Measurements from ENCODE around the gene COX17.

DNA sequence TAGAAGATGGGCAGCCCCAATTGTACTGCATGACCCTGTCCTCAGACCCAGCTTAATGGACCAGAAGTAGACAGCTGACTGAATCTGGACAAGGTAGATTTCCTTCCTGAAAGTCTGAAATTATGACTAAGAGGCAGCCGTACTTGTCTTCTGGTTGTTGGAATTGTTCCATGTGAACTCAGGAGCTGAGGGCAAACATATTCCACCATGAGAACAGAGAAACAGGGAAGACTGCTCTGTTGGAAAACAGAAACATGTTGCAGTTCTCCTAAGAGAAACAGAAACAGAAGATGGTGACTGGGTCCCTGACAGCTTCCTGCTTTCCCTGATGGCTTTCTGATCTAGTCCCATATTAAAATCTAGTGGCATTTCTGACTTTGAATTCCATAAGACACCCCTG, 41.0 kb downstream of the COX17 start:
- TF ChIP-seq, protein P1, sequence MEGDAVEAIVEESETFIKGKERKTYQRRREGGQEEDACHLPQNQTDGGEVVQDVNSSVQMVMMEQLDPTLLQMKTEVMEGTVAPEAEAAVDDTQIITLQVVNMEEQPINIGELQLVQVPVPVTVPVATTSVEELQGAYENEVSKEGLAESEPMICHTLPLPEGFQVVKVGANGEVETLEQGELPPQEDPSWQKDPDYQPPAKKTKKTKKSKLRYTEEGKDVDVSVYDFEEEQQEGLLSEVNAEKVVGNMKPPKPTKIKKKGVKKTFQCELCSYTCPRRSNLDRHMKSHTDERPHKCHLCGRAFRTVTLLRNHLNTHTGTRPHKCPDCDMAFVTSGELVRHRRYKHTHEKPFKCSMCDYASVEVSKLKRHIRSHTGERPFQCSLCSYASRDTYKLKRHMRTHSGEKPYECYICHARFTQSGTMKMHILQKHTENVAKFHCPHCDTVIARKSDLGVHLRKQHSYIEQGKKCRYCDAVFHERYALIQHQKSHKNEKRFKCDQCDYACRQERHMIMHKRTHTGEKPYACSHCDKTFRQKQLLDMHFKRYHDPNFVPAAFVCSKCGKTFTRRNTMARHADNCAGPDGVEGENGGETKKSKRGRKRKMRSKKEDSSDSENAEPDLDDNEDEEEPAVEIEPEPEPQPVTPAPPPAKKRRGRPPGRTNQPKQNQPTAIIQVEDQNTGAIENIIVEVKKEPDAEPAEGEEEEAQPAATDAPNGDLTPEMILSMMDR (IDR thresholded peaks at IDR 0.05): no peak
- TF ChIP-seq POLR2A (IDR thresholded peaks at IDR 0.05): no peak

Data from lower leg skin (tissue), 3 donors.